K562 (cell line): ENCODE measurements around the gene FOXO4. TPM values are rescaled to one million over a fixed set of nuclear protein-coding genes. Genes with fewer than 3 reads are reported as not detected.

ENCODE experiments used
- ARID3B ChIP-seq: fragments of 250-450 bp; sonication (Bioruptor Pico); IDR thresholded peaks from 2 replicates; pipeline ENCODE4 v1.4.0; 2020; ENCODE audit warnings: borderline replicate concordance
- CREBBP ChIP-seq: IDR thresholded peaks from one replicate; pipeline ENCODE4 v1.6.1; 2012; ENCODE audit warnings: low read depth, mild to moderate bottlenecking, control low read depth, inconsistent platforms, low read length
- GABPA ChIP-seq: fragments of 200-800 bp; sonication (Bioruptor generic); conservative IDR thresholded peaks from 2 replicates; pipeline ENCODE4 v1.6.1; 2016; ENCODE audit warnings: low read depth, missing genetic modification characterization, missing compliant biosample characterization
- GABPB2 ChIP-seq: fragments of 250-450 bp; sonication (Bioruptor Pico); conservative IDR thresholded peaks from 2 replicates; pipeline ENCODE4 v1.5.1; 2021; ENCODE audit warnings: mild to moderate bottlenecking
- HDAC1 ChIP-seq, 2 experiments: fragments of 450-650 bp; IDR thresholded peaks; 2 replicates each; pipeline ENCODE4 v1.6.1; 2016 to 2017; ENCODE audit warnings: inconsistent platforms in 1 of 2, mild to moderate bottlenecking in 1 of 2, moderate library complexity in 1 of 2
- JUND ChIP-seq, 2 experiments: IDR thresholded peaks; 2 replicates in 1 of 2; 3 replicates in 1 of 2; pipeline ENCODE4 v1.6.1; 2011; ENCODE audit warnings: borderline replicate concordance in 2 of 2, low read depth in 2 of 2, low read length in 2 of 2, improper control_type of control experiment in 1 of 2, missing biosample characterization in 1 of 2, missing genetic modification characterization in 1 of 2, missing genetic modification reagents in 1 of 2
- KHSRP ChIP-seq: fragments of 450-650 bp; IDR thresholded peaks from 2 replicates; pipeline ENCODE4 v1.6.1; 2017
- LEF1 ChIP-seq: fragments of 450-650 bp; IDR thresholded peaks from 2 replicates; pipeline ENCODE4 v1.6.1; 2016; ENCODE audit warnings: mild to moderate bottlenecking
- SNAPC5 ChIP-seq: fragments of 250-450 bp; sonication (Bioruptor Pico); IDR thresholded peaks from 2 replicates; pipeline ENCODE4 v1.8.0; 2021; ENCODE audit warnings: moderate library complexity, mild to moderate bottlenecking, inconsistent platforms
- SRSF3 ChIP-seq: fragments of 200-400 bp; formaldehyde crosslinking; IDR thresholded peaks from 2 replicates; pipeline ENCODE4 v1.6.1; 2016; ENCODE audit warnings: mild to moderate bottlenecking, low read length, moderate library complexity; ENCODE audit not compliant: insufficient read depth
- TAF15 ChIP-seq: fragments of 200-400 bp; formaldehyde crosslinking; IDR thresholded peaks from 2 replicates; pipeline ENCODE4 v1.6.1; 2017; ENCODE audit warnings: mild to moderate bottlenecking, low read depth, low read length, moderate library complexity
- TCF3 ChIP-seq: sonication (generic); formaldehyde crosslinking; IDR thresholded peaks from 2 replicates; pipeline ENCODE4 v1.4.0; 2020; ENCODE audit warnings: mild to moderate bottlenecking, missing genetic modification reagents
- ZNF175 ChIP-seq: fragments of 200-800 bp; sonication (Bioruptor generic); IDR thresholded peaks from 2 replicates; pipeline ENCODE4 v1.6.1; 2016; ENCODE audit warnings: low read depth, mild to moderate bottlenecking, missing genetic modification characterization, missing compliant biosample characterization
- ZNF3 ChIP-seq: fragments of 250-450 bp; sonication (Bioruptor Pico); IDR thresholded peaks from 2 replicates; pipeline ENCODE4 v1.5.0; 2021; ENCODE audit warnings: mild to moderate bottlenecking, moderate library complexity
- ZNF316 ChIP-seq: fragments of 450-650 bp; IDR thresholded peaks from 2 replicates; pipeline ENCODE4 v1.6.1; 2016
- ZNF507 ChIP-seq: conservative IDR thresholded peaks from 2 replicates; pipeline ENCODE4 v1.6.1; 2017; ENCODE audit warnings: missing genetic modification characterization, missing compliant biosample characterization
- ZNF778 ChIP-seq: fragments of 450-650 bp; formaldehyde crosslinking; IDR thresholded peaks from 2 replicates; pipeline ENCODE4 v1.4.0; 2020; ENCODE audit warnings: mild to moderate bottlenecking, moderate library complexity
- polyA plus RNA-seq, 8 experiments: library from polyadenylated mRNA; depleted of rRNA in 4 of 8; stranded (reverse) in 5 of 8; unstranded in 3 of 8; fragments of >200 nt; fragmentation: Nextera tagmentation in 2 of 8; fragmentation: Illumina TruSeq in 1 of 8; extraction: Ambion mirVana in 2 of 8; extraction: Trizol in 1 of 8; gene quantifications; 2 replicates each; pipeline versions ENCODE4 v1.2.1 to v1.2.3, GENCODE V29; 2011 to 2014; ENCODE audit warnings: inconsistent platforms in 1 of 8, missing spikeins in 1 of 8
- total RNA-seq, 7 experiments: library from RNA; depleted of rRNA in 6 of 7; stranded (reverse); fragments of >200 nt in 6 of 7; fragmentation: Illumina TruSeq in 2 of 7; extraction: Trizol in 2 of 7; gene quantifications; 2 replicates each; pipeline versions ENCODE4 v1.2.1 to v1.2.3, GENCODE V29; 2011 to 2021; ENCODE audit warnings: low replicate concordance in 1 of 7
- TF ChIP-seq, protein P1 (sequence below): sonication (generic); formaldehyde crosslinking; IDR thresholded peaks from 2 replicates; pipeline ENCODE4 v1.8.0; 2022; ENCODE audit warnings: mild to moderate bottlenecking, missing genetic modification reagents
- TF ChIP-seq, protein P2 (sequence below): fragments of 450-650 bp; IDR thresholded peaks from 2 replicates; pipeline ENCODE4 v1.6.1; 2016; ENCODE audit warnings: mild to moderate bottlenecking
- TF ChIP-seq, protein P3 (sequence below): sonication (generic); formaldehyde crosslinking; IDR thresholded peaks from 2 replicates; pipeline ENCODE4 v1.5.0; 2020; ENCODE audit warnings: missing genetic modification reagents
- TF ChIP-seq, protein P4 (sequence below): sonication (generic); formaldehyde crosslinking; IDR thresholded peaks from 2 replicates; pipeline ENCODE4 v1.8.1; 2023; ENCODE audit warnings: mild to moderate bottlenecking, missing genetic modification reagents, moderate library complexity

FOXO4 gene
- total and polyA plus RNA-seq, 9 of the 15 experiments (the other 6 are each of a cell fraction or from before 2014, with no cell fraction given), result 0.13 to 26.6 (median 8.5) TPM

DNA sequence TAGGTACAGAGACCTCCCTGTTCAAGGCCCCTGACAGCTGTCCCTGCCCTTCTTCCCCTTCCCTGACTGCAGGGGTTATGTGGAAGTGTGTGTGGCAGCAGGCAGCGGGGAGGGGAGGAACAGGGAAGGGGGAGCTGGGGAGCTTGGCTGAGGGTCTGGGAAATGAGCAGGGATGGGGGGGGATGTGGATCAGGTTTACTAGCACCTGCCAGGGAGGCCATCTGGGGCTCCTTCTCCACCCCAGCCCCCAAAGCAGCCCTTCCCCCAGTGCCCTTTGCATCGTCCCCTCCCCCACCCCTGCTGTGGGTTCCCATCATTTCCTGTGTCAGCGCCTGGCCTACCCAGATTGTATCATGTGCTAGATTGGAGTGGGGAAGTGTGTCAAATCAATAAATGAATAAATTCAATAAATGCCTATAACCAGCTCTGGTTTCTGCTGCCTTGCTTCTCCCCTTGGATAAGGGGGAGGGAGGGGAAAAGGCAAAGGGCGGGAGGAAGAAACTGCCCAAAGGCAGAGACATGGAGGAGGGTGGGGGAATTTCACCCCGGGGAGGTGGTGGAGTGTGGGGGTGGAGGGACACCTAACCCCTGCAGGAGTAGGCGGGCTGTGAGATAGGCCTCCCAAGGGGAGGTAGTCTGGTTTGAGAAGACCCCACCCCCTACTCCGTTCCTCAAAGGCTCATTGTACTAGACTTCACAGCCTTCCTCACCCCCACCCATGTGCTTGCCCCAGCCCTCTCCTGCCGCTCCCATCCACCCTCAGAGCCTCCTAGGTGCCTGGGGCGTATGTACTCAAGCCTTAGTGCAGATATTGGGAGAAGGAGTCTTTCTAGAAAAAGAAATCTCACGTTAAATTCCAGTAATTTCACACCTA, 7.7 kb downstream of the FOXO4 start (continued):
- TF ChIP-seq HDAC1 (IDR thresholded peaks at IDR 0.05) (no peak), SRSF3 (no peak), ZNF778 (CRISPR knock-in tag) (no peak), ZNF3 (CRISPR knock-in tag) (no peak), LEF1 (peak; percentile 93), SNAPC5 (CRISPR knock-in tag) (no peak), TCF3 (CRISPR knock-in tag) (no peak), ZNF175 (CRISPR knock-in tag) (peak; percentile 86), JUND (IDR thresholded peaks at IDR 0.05; ENCODE audit: borderline replicate concordance, low read depth, low read length) (0 out of 2 replicates have a peak, but pooled peaks have one; percentile 23), JUND (tag; IDR thresholded peaks at IDR 0.05; ENCODE audit: borderline replicate concordance, low read depth, low read length) (no peak), ARID3B (CRISPR knock-in tag) (no peak), KHSRP (no peak), GABPA (tag) (peak; percentile 55; the same call in 1 of the 2 replicates), TAF15 (no peak), GABPB2 (CRISPR knock-in tag) (no peak), ZNF507 (tag) (no peak), CREBBP (no peak), ZNF316 (no peak)
- TF ChIP-seq, protein P1, sequence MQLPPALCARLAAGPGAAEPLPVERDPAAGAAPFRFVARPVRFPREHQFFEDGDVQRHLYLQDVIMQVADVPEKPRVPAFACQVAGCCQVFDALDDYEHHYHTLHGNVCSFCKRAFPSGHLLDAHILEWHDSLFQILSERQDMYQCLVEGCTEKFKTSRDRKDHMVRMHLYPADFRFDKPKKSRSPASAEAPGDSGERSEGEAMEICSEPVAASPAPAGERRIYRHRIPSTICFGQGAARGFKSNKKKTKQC (CRISPR knock-in tag), result no peak
- TF ChIP-seq, protein P2, sequence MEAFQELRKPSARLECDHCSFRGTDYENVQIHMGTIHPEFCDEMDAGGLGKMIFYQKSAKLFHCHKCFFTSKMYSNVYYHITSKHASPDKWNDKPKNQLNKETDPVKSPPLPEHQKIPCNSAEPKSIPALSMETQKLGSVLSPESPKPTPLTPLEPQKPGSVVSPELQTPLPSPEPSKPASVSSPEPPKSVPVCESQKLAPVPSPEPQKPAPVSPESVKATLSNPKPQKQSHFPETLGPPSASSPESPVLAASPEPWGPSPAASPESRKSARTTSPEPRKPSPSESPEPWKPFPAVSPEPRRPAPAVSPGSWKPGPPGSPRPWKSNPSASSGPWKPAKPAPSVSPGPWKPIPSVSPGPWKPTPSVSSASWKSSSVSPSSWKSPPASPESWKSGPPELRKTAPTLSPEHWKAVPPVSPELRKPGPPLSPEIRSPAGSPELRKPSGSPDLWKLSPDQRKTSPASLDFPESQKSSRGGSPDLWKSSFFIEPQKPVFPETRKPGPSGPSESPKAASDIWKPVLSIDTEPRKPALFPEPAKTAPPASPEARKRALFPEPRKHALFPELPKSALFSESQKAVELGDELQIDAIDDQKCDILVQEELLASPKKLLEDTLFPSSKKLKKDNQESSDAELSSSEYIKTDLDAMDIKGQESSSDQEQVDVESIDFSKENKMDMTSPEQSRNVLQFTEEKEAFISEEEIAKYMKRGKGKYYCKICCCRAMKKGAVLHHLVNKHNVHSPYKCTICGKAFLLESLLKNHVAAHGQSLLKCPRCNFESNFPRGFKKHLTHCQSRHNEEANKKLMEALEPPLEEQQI, result no peak
- TF ChIP-seq, protein P3, sequence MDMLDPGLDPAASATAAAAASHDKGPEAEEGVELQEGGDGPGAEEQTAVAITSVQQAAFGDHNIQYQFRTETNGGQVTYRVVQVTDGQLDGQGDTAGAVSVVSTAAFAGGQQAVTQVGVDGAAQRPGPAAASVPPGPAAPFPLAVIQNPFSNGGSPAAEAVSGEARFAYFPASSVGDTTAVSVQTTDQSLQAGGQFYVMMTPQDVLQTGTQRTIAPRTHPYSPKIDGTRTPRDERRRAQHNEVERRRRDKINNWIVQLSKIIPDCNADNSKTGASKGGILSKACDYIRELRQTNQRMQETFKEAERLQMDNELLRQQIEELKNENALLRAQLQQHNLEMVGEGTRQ (CRISPR knock-in tag), result no peak
- TF ChIP-seq, protein P4, sequence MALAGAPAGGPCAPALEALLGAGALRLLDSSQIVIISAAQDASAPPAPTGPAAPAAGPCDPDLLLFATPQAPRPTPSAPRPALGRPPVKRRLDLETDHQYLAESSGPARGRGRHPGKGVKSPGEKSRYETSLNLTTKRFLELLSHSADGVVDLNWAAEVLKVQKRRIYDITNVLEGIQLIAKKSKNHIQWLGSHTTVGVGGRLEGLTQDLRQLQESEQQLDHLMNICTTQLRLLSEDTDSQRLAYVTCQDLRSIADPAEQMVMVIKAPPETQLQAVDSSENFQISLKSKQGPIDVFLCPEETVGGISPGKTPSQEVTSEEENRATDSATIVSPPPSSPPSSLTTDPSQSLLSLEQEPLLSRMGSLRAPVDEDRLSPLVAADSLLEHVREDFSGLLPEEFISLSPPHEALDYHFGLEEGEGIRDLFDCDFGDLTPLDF (CRISPR knock-in tag), result no peak
